H1 (cell line): ENCODE measurements around the gene CELSR1. TPM values are rescaled to one million over a fixed set of nuclear protein-coding genes. Genes with fewer than 3 reads are reported as not detected.

ENCODE experiments used
- CTCF ChIA-PET: fragments of 300-600 bp; sonication (Branson Sonifier 250); formaldehyde crosslinking; loops from one replicate; lab custom pipeline; 2021; ENCODE audit not compliant: partially characterized antibody; lab: Charles Lee
- POLR2A ChIA-PET: fragments of 300-600 bp; sonication (Branson Sonifier 250); formaldehyde crosslinking; loops from one replicate; lab custom pipeline; 2021; ENCODE audit warnings: inconsistent platforms; ENCODE audit not compliant: partially characterized antibody; lab: Charles Lee
- DNase-seq, 2 experiments: peaks; one replicate each; pipeline versions ENCODE4 v3.0.0 to v3.0.0-alpha.2; 2010 to 2022; ENCODE audit warnings: low spot score in 2 of 2, low read depth in 1 of 2, mixed read lengths in 1 of 2
- FAIRE-seq: peaks from 2 replicates; lab custom pipeline; 2011; peaks lifted over from hg19 to GRCh38; lab: Jason Lieb, UNC
- H2AFZ ChIP-seq: 2 replicates; pipeline ENCODE4 v1.8.1; 2012; ENCODE audit warnings: low read length, inconsistent platforms
- H2AK5ac ChIP-seq: 2 replicates; pipeline ENCODE4 v1.6.1; 2013; ENCODE audit warnings: low read depth, low read length
- H2BK120ac ChIP-seq: replicated peaks from 2 replicates; pipeline ENCODE3; 2013; ENCODE audit warnings: low read depth, low read length, inconsistent platforms
- H2BK12ac ChIP-seq: 2 replicates; pipeline ENCODE4 v1.6.1; 2013; ENCODE audit warnings: low read depth, low read length
- H2BK15ac ChIP-seq: 2 replicates; pipeline ENCODE4 v1.6.1; 2013; ENCODE audit warnings: low read length
- H2BK20ac ChIP-seq: 2 replicates; pipeline ENCODE4 v1.6.1; 2013; ENCODE audit warnings: low read length
- H2BK5ac ChIP-seq: 2 replicates; pipeline ENCODE4 v1.6.1; 2013; ENCODE audit warnings: low read depth, low read length
- H3K14ac ChIP-seq: 2 replicates; pipeline ENCODE4 v1.6.1; 2013; ENCODE audit warnings: inconsistent platforms; ENCODE audit not compliant: insufficient read length
- H3K18ac ChIP-seq: 2 replicates; pipeline ENCODE4 v1.6.1; 2013; ENCODE audit warnings: low read length; ENCODE audit errors: extremely low read depth
- H3K23ac ChIP-seq: 2 replicates; pipeline ENCODE4 v1.6.1; 2013; ENCODE audit warnings: inconsistent platforms; ENCODE audit not compliant: insufficient read length
- H3K23me2 ChIP-seq: 2 replicates; pipeline ENCODE4 v1.6.1; 2013; ENCODE audit warnings: low read depth, low read length
- H3K27ac ChIP-seq: 2 replicates; pipeline ENCODE4 v1.6.1; 2011; ENCODE audit warnings: low read depth, low read length, inconsistent platforms
- H3K27me3 ChIP-seq, 4 experiments: replicated peaks in 1 of 4; 1 replicate in 1 of 4; 2 replicates in 3 of 4; pipeline versions ENCODE4 v1.6.1 to v1.8.1; 2011 to 2013; ENCODE audit warnings: low read length in 3 of 4, mild to moderate bottlenecking in 3 of 4, inconsistent platforms in 2 of 4, mixed read lengths in 2 of 4, moderate library complexity in 1 of 4; ENCODE audit not compliant: control insufficient read depth in 3 of 4, insufficient read depth in 3 of 4; ENCODE audit errors: extremely low read depth in 1 of 4
- H3K36me3 ChIP-seq, 4 experiments: 2 replicates each; pipeline versions ENCODE4 v1.6.1 to v1.8.1; 2011 to 2013; ENCODE audit warnings: mild to moderate bottlenecking in 4 of 4, low read length in 3 of 4, moderate library complexity in 2 of 4, control low read depth in 1 of 4, inconsistent platforms in 1 of 4; ENCODE audit not compliant: insufficient read depth in 4 of 4, control insufficient read depth in 2 of 4
- H3K4ac ChIP-seq: replicated peaks from 2 replicates; pipeline ENCODE3; 2013; ENCODE audit warnings: low read length, low read depth, mixed read lengths, inconsistent platforms; ENCODE audit not compliant: insufficient read length
- H3K4me1 ChIP-seq, 4 experiments: replicated peaks in 1 of 4; 1 replicate in 1 of 4; 2 replicates in 3 of 4; pipeline versions ENCODE4 v1.6.1 to v1.8.1; 2011 to 2013; ENCODE audit warnings: low read length in 3 of 4, inconsistent platforms in 2 of 4, mixed read lengths in 1 of 4; ENCODE audit not compliant: insufficient read depth in 4 of 4, control insufficient read depth in 3 of 4
- H3K4me2 ChIP-seq, 2 experiments: 2 replicates each; pipeline versions ENCODE4 v1.6.1 to v1.8.1; 2011 to 2013; ENCODE audit warnings: low read depth in 2 of 2, low read length in 2 of 2, control low read depth in 1 of 2, inconsistent platforms in 1 of 2, mild to moderate bottlenecking in 1 of 2; ENCODE audit not compliant: insufficient read depth in 1 of 2
- H3K4me3 ChIP-seq, 4 experiments: fragments of 200-600, 300-600 bp in 1 of 4; sonication (generic), shearing (Covaris generic), sonication (Bioruptor Twin) in 1 of 4; 2 replicates each; pipeline versions ENCODE4 v1.5.1 to v1.8.1; 2011 to 2016; ENCODE audit warnings: low read length in 4 of 4, low read depth in 3 of 4, control low read depth in 2 of 4, inconsistent platforms in 2 of 4, mild to moderate bottlenecking in 2 of 4, mixed read lengths in 1 of 4, moderate library complexity in 1 of 4; ENCODE audit not compliant: insufficient read depth in 2 of 4; ENCODE audit errors: extremely low read depth in 1 of 4
- H3K56ac ChIP-seq: replicated peaks from 2 replicates; pipeline ENCODE3; 2013; ENCODE audit warnings: low read depth, mild to moderate bottlenecking, mixed read lengths, low read length, inconsistent platforms; ENCODE audit not compliant: insufficient read length
- H3K79me1 ChIP-seq: 2 replicates; pipeline ENCODE4 v1.6.1; 2013; ENCODE audit warnings: low read depth, low read length, control low read depth
- H3K79me2 ChIP-seq, 2 experiments: 2 replicates each; pipeline versions ENCODE4 v1.6.1 to v1.8.1; 2012 to 2013; ENCODE audit warnings: low read length in 2 of 2, mild to moderate bottlenecking in 2 of 2, inconsistent platforms in 1 of 2; ENCODE audit not compliant: insufficient read depth in 2 of 2, control insufficient read depth in 1 of 2
- H3K9ac ChIP-seq, 4 experiments: replicated peaks in 1 of 4; 1 replicate in 1 of 4; 2 replicates in 3 of 4; pipeline versions ENCODE4 v1.6.1 to v1.8.1; 2011 to 2013; ENCODE audit warnings: low read depth in 3 of 4, low read length in 3 of 4, control low read depth in 2 of 4, mild to moderate bottlenecking in 2 of 4, moderate library complexity in 2 of 4, inconsistent platforms in 1 of 4; ENCODE audit errors: extremely low read depth in 1 of 4
- H3K9me3 ChIP-seq, 2 experiments: 2 replicates each; pipeline versions ENCODE4 v1.6.1 to v1.8.1; 2012 to 2013; ENCODE audit warnings: mild to moderate bottlenecking in 2 of 2, moderate library complexity in 2 of 2, control low read depth in 1 of 2, inconsistent platforms in 1 of 2, low read depth in 1 of 2, low read length in 1 of 2, mixed read lengths in 1 of 2; ENCODE audit not compliant: insufficient read depth in 2 of 2
- H4K20me1 ChIP-seq, 2 experiments: replicated peaks in 1 of 2; 2 replicates each; pipeline versions ENCODE3 to v1.8.1; 2011 to 2013; ENCODE audit warnings: inconsistent platforms in 2 of 2, low read length in 2 of 2, mild to moderate bottlenecking in 1 of 2; ENCODE audit not compliant: insufficient read depth in 2 of 2, control insufficient read depth in 1 of 2
- H4K5ac ChIP-seq: 2 replicates; pipeline ENCODE4 v1.6.1; 2013; ENCODE audit warnings: low read length, low read depth, mixed read lengths, inconsistent platforms; ENCODE audit not compliant: insufficient read length
- H4K8ac ChIP-seq: 2 replicates; pipeline ENCODE4 v1.8.0; 2013; ENCODE audit warnings: mild to moderate bottlenecking, moderate library complexity, low read length, inconsistent platforms; ENCODE audit not compliant: insufficient read depth; ENCODE audit errors: extremely low read depth
- H4K91ac ChIP-seq: replicated peaks from 2 replicates; pipeline ENCODE3; 2013; ENCODE audit warnings: low read length, mixed read lengths, inconsistent platforms; ENCODE audit not compliant: insufficient read length
- ASH2L ChIP-seq: fragments of 200-600, 300-600 bp; sonication (generic); IDR thresholded peaks from one replicate; pipeline ENCODE4 v1.7.1; 2017; ENCODE audit warnings: low read length
- EP300 ChIP-seq, 2 experiments: IDR thresholded peaks; 1 replicate in 1 of 2; 2 replicates in 1 of 2; pipeline ENCODE4 v1.6.1; 2011 to 2012; ENCODE audit warnings: low read depth in 2 of 2, low read length in 2 of 2, mild to moderate bottlenecking in 2 of 2, borderline replicate concordance in 1 of 2, inconsistent platforms in 1 of 2, moderate library complexity in 1 of 2
- GABPA ChIP-seq: IDR thresholded peaks from 2 replicates; pipeline ENCODE4 v1.6.1; 2011; ENCODE audit warnings: mild to moderate bottlenecking, low read length, moderate library complexity, borderline replicate concordance; ENCODE audit not compliant: insufficient read depth
- GTF2F1 ChIP-seq: IDR thresholded peaks from 2 replicates; pipeline ENCODE4 v1.6.1; 2012; ENCODE audit warnings: low read depth, low read length, improper control_type of control experiment, borderline replicate concordance
- KDM5A ChIP-seq: fragments of 200-600 bp; IDR thresholded peaks from 2 replicates; pipeline ENCODE4 v1.7.1; 2012; ENCODE audit warnings: mild to moderate bottlenecking, low read length, inconsistent platforms, mixed read lengths
- POLR2A ChIP-seq, 2 experiments: IDR thresholded peaks; 1 replicate in 1 of 2; 2 replicates in 1 of 2; pipeline ENCODE4 v1.6.1; 2011; ENCODE audit warnings: low read depth in 2 of 2, low read length in 2 of 2, mild to moderate bottlenecking in 2 of 2; ENCODE audit errors: control extremely low read depth in 1 of 2
- POU5F1 ChIP-seq: IDR thresholded peaks from 2 replicates; pipeline ENCODE4 v1.6.1; 2011; ENCODE audit warnings: low read depth, mild to moderate bottlenecking, low read length, moderate library complexity
- SAP30 ChIP-seq: fragments of 300-600 bp; sonication (generic); IDR thresholded peaks from 2 replicates; pipeline ENCODE4 v1.7.1; 2012; ENCODE audit warnings: low read length, moderate library complexity, mild to moderate bottlenecking, inconsistent platforms; ENCODE audit not compliant: insufficient read depth, insufficient replicate concordance
- SP1 ChIP-seq: IDR thresholded peaks from 2 replicates; pipeline ENCODE4 v1.6.1; 2011; ENCODE audit warnings: low read depth, low read length
- SP4 ChIP-seq: IDR thresholded peaks from 2 replicates; pipeline ENCODE4 v1.6.1; 2012; ENCODE audit warnings: low read length, inconsistent platforms
- TAF7 ChIP-seq: optimal IDR thresholded peaks from 2 replicates; pipeline ENCODE3; 2011; ENCODE audit warnings: low read depth, mild to moderate bottlenecking, inconsistent platforms, low read length, moderate library complexity, borderline replicate concordance
- YY1 ChIP-seq: IDR thresholded peaks from 2 replicates; pipeline ENCODE4 v1.6.1; 2011; ENCODE audit warnings: low read depth, mild to moderate bottlenecking, low read length
- WGBS, 2 experiments: shearing (Covaris generic) in 1 of 2; methylation state at CpG; one replicate each; pipeline versions ENCODE4 v1.1.6 to v1.1.7; 2013 to 2015; ENCODE audit warnings: low lambda C conversion rate in 2 of 2, mixed read lengths in 2 of 2, inconsistent platforms in 1 of 2, low coverage in 1 of 2, missing lambda C conversion rate in 1 of 2; ENCODE audit not compliant: insufficient replicate concordance in 2 of 2, insufficient coverage in 1 of 2, insufficient read length in 1 of 2; ENCODE audit errors: extremely low coverage in 1 of 2, missing lambda C conversion rate in 1 of 2; 5-methylcytosine and 5-hydroxymethylcytosine counted together
- polyA plus RNA-seq, 7 experiments: library from polyadenylated mRNA; depleted of rRNA in 3 of 7; stranded (reverse) in 5 of 7; unstranded in 2 of 7; fragments of >200 nt in 5 of 7; fragments of 200-250 nt in 2 of 7; gene quantifications; 1 replicate in 5 of 7; 2 replicates in 1 of 7; 4 replicates in 1 of 7; pipeline versions ENCODE4 v1.2.1 to v1.2.3, GENCODE V29; 2011 to 2013; ENCODE audit warnings: missing spikeins in 2 of 7, mixed read lengths in 2 of 7
- total RNA-seq: library from RNA; stranded (reverse); fragmentation: NEBNext Ultra II Directional; extraction: Animal tissue kit (Norgen Biotek cat#: 25700); gene quantifications from 2 replicates; pipeline ENCODE4 v1.2.1, GENCODE V29; 2021

The CELSR1 gene
- total and polyA plus RNA-seq, 2 of the 8 experiments (the other 6 are each of a cell fraction or from before 2014, with no cell fraction given): 9.0 to 12.4 TPM

DNA sequence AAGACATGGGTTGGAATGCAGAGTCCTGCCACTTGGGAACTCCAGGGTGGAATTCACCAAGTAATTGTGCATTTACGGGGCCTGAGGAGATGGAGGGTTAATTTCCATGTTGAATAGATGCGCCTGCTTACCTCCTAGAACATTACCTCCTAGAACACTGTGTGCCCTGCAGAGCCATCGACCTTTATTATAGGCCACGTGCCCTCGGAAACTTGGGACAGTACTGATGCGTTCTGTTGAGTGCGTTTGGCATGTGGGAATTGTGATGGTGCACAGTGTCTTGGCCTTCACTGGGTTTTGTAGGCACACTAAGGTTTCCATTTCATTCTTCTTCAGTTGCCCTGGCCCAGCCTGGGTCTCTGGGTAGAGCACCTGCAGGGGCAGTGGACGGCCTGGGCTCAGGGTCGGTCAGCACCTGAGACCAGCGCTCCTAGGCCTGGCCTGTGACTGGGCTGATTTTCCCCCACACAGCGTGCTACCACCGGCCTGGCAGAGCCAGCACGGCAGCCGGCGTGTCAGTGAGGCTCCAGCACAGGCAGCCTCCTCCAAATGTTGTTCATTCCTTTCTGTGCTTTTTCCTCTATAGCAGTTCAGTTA, 189.2 kb downstream of the CELSR1 start:
- Histone ChIP-seq H2AK5ac (no peak overlapping the region), H3K4me3 (no peak overlapping the region), H4K91ac (no peak overlapping the region), H2BK120ac (no peak overlapping the region), H4K20me1 (peaks cover 9 to 34% of the 10 kb centered on the region in 2 experiments), H4K5ac (no peak overlapping the region), H3K79me1 (peaks cover 5% of the 10 kb centered on the region), H3K56ac (no peak overlapping the region), H3K4me2 (no peak overlapping the region), H2BK5ac (no peak overlapping the region), H2AFZ (no peak overlapping the region), H4K8ac (no peak overlapping the region), H3K23ac (no peak overlapping the region), H3K27me3 (no peaks in the 10 kb centered on the region), H3K79me2 (peaks cover 0 to 3% of the 10 kb centered on the region in 2 experiments; a peak in 1 of 4 replicates), H2BK12ac (no peak overlapping the region), H2BK15ac (no peak overlapping the region), H3K23me2 (no peaks in the 10 kb centered on the region), H3K9ac (no peak overlapping the region), H3K9me3 (no peaks in the 10 kb centered on the region), H3K14ac (no peak overlapping the region), H3K4ac (no peak overlapping the region), H2BK20ac (no peak overlapping the region), H3K36me3 (peaks cover 36 to 85% (median 74%) of the 10 kb centered on the region in 4 experiments), H3K27ac (no peak overlapping the region), H3K4me1 (no peaks in the 10 kb centered on the region), H3K18ac (no peak overlapping the region)
- FAIRE-seq (no peak), DNase-seq (no peak)
- ChIA-PET POLR2A (interaction anchor here (0.7 kb wide), 1 partner anchor 25 kb away, joined by 3 read pairs; no protein-coding TSS in a partner anchor), CTCF (no interaction called here)
- 94% methylated on average over 15 of the region's 15 CpGs; no CpG with 5 or more reads in 1 of the 2 experiments for WGBS, 2 experiments
- TF ChIP-seq SP4: no peak
- TF ChIP-seq POU5F1: no peak
- TF ChIP-seq POLR2A (IDR thresholded peaks at IDR 0.05; ENCODE audit: control extremely low read depth in 1 of 2, low read depth in 2 of 2, low read length in 2 of 2): no peak
- TF ChIP-seq SP1: no peak
- TF ChIP-seq GTF2F1: no peak
- TF ChIP-seq ASH2L: no peak
- TF ChIP-seq EP300 (IDR thresholded peaks at IDR 0.05; ENCODE audit: borderline replicate concordance in 1 of 2, low read depth in 2 of 2, low read length in 2 of 2): no peak
- TF ChIP-seq KDM5A: no peak
- no peak for TF ChIP-seq SAP30
- TF ChIP-seq TAF7: no peak
- no peak for TF ChIP-seq GABPA
- no peak for TF ChIP-seq YY1
